ENCODE results near the gene ATP10B. TPM values are rescaled to one million over a fixed set of nuclear protein-coding genes. Genes with fewer than 3 reads are reported as not detected.
"Not testable (repeated sequence)": the region's sequence is repeated elsewhere in the genome, so short reads cannot be mapped to it uniquely, and the experiment has no call there.

Gene ATP10B
- total RNA-seq, 4 donors from 2014 or later: 63.5 to 112 (median 87.7) TPM

DNA sequence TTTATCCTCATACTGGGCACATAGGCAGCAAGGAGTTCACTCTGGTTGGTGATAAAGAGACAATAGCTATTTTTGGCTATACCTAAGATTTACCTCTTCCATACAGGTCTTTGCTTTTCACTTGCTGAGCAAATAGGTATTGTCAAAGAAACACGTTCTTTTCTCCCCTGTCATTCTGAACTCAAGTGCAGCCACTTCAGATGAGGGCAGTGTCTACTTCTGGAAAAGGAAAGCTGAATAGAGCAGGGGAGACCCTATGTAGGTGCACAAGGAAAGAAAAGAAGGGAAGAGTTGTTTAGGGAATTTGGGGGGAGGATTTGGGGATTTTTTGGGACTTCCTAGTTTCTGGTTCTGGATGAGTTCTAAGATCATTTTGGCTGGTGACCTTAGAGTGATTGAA lies 109.6 kb downstream of the ATP10B start:
- DNase-seq: no peak
- no peak for TF ChIP-seq POLR2A (IDR thresholded peaks at IDR 0.05)
- TF ChIP-seq, protein P1, sequence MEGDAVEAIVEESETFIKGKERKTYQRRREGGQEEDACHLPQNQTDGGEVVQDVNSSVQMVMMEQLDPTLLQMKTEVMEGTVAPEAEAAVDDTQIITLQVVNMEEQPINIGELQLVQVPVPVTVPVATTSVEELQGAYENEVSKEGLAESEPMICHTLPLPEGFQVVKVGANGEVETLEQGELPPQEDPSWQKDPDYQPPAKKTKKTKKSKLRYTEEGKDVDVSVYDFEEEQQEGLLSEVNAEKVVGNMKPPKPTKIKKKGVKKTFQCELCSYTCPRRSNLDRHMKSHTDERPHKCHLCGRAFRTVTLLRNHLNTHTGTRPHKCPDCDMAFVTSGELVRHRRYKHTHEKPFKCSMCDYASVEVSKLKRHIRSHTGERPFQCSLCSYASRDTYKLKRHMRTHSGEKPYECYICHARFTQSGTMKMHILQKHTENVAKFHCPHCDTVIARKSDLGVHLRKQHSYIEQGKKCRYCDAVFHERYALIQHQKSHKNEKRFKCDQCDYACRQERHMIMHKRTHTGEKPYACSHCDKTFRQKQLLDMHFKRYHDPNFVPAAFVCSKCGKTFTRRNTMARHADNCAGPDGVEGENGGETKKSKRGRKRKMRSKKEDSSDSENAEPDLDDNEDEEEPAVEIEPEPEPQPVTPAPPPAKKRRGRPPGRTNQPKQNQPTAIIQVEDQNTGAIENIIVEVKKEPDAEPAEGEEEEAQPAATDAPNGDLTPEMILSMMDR (IDR thresholded peaks at IDR 0.05): no peak
- H3K4me3 ChIP-seq: no peak overlapping the region
- no peak overlapping the region for H3K27ac ChIP-seq
- no peaks in the 10 kb centered on the region for H3K9me3 ChIP-seq
- no peaks in the 10 kb centered on the region for H3K4me1 ChIP-seq
- no peaks in the 10 kb centered on the region for H3K36me3 ChIP-seq
- no peaks in the 10 kb centered on the region for H3K27me3 ChIP-seq

DNA sequence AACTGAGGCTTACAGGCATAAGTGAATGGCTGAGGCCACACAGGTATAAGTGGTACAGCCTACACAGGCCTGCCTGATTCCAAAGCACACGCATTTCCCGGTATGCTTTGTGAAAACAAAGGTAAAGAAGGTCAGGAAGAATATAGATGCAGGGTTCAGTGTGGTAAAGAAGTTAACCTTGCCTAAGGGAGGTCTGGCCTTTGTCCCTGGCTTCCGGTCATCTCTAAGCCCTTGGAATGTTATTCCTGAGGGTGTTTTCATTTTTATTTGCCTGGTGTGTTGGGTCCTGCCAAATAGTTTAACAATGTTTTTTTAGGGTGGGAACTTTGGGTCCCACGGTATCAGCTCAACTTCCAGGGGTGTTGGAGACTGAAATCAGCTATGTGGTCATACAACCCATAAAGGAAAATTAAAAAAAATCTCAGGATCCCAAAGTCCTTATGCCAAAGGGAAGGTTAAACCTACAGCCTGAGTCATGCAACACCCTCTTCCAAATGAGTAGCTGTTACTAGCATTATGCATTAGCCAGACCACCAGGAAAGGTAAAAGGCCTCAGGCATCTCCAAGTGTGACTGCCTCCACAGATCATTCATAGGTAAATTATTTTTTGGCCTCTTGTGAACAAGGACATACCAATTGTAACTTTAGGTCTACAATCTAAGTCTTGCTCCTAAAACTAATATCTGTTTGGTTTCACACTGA lies 124.6 kb downstream of the ATP10B start:
- no peaks in the 10 kb centered on the region for H3K9me3 ChIP-seq

DNA sequence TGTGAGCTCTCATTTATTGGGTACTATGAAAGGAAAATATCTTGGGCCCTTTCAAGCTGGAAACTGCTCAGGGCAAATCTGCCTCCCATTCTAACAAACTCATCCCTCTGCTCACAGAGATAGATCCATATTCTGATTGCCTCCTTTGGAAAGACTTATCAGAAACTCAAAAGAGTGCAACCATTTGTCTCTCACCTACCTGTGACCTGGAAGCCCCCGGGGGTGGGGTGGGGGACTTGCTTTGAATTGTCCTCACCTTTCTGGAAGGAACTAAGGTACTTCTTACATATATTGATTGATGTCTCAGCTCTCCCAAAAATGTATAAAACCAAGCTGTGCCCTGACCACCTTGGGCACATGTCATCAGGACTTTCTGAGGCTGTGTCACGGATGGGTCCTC lies 125.3 kb downstream of the ATP10B start:
- no peak for TF ChIP-seq POLR2A (IDR thresholded peaks at IDR 0.05)
- TF ChIP-seq, protein P1 (IDR thresholded peaks at IDR 0.05): no peak
- no peaks in the 10 kb centered on the region for H3K9me3 ChIP-seq
- no peaks in the 10 kb centered on the region for H3K36me3 ChIP-seq
- no peaks in the 10 kb centered on the region for H3K27me3 ChIP-seq
- H3K4me1 ChIP-seq: no peaks in the 10 kb centered on the region
- H3K4me3 ChIP-seq: no peak overlapping the region
- H3K27ac ChIP-seq: no peak overlapping the region
- DNase-seq: no peak

More for the DNA sequence above, 124.6 kb downstream of the ATP10B start:
- H3K27me3 ChIP-seq: no peaks in the 10 kb centered on the region
- no peaks in the 10 kb centered on the region for H3K36me3 ChIP-seq
- TF ChIP-seq, protein P1 (IDR thresholded peaks at IDR 0.05): no peak
- TF ChIP-seq POLR2A (IDR thresholded peaks at IDR 0.05): no peak
- H3K4me3 ChIP-seq: no peak overlapping the region
- no peaks in the 10 kb centered on the region for H3K4me1 ChIP-seq
- H3K27ac ChIP-seq: no peak overlapping the region
- DNase-seq: no peak

DNA sequence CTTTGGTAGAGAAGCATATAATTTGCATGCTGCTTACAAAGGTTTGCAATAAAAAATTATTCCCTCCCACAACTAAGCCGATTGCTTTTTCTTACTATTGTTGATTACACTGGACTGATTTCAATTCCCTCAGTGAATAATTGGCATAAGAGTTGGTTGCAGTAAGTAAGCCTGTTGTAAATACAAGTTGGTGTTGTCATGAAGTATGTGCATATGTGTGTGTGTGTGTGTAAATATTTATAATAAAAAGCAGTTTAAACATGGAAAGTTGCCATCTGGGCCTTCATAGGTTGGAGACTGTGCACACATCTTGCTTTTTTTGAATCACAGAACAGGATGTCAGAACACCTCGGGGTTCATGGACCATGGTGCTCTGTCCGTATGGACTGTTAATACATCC lies 131.2 kb downstream of the ATP10B start:
- no peaks in the 10 kb centered on the region for H3K9me3 ChIP-seq
- no peaks in the 10 kb centered on the region for H3K27me3 ChIP-seq
- H3K4me3 ChIP-seq: no peak overlapping the region
- no peaks in the 10 kb centered on the region for H3K36me3 ChIP-seq
- no peak overlapping the region for H3K27ac ChIP-seq
- no peak for DNase-seq
- H3K4me1 ChIP-seq: no peaks in the 10 kb centered on the region
- TF ChIP-seq, protein P1 (IDR thresholded peaks at IDR 0.05): no peak
- no peak for TF ChIP-seq POLR2A (IDR thresholded peaks at IDR 0.05)

DNA sequence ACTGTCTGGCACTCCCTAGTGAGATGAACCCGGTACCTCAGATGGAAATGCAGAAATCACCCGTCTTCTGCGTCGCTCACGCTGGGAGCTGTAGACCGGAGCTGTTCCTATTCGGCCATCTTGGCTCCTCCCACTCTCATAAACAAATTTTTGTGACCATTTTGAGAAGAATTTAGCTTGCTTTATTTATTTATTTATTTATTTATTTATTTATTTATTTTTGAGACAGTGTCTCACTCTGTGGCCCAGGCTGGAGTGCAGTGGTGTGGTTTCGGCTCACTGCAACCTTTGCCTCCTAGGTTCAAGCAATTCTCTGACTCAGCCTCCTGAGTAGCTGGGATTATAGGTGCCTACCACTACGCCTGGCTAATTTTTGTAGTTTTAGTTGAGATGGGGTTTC lies 136.5 kb downstream of the ATP10B start:
- H3K4me1 ChIP-seq, DNase-seq, H3K27me3 ChIP-seq, H3K9me3 ChIP-seq, H3K36me3 ChIP-seq, H3K4me3 ChIP-seq, H3K27ac ChIP-seq: not testable (repeated sequence)

DNA sequence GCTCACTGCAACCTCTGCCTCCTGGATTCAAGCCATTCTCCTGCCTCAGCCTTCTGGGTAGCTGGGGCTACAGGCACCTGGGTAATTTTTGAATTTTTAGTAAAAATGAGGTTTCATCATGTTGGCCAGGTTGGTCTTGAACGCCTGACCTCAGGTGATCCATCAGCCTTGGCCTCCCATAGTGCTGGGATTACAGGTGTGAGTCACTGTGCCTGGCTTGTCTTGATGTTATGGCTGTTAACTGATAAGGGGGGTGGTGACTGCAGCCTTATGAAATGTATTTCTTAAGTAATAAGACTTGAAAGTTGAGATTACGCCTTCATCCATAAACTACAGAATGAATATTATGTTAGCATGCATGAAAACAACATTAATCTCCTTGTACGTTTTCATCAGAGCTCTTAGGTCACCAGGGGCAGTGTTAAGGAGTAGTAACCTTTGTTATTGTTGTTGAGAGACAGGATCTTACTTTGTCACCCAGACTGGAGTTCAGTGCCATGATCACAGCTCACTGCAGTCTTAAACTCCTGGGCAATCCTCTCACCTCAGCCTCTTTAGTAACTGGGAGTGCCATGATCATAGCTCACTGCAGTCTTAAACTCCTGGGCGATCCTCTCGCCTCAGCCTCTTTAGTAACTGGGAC lies 148.3 kb downstream of the ATP10B start:
- peak in 1 of 3 donors; percentile 70 for DNase-seq
- TF ChIP-seq, protein P1 (IDR thresholded peaks at IDR 0.05): no peak
- no peak for TF ChIP-seq POLR2A (IDR thresholded peaks at IDR 0.05)
- Histone ChIP-seq H3K27me3 (no peaks in the 10 kb centered on the region), H3K27ac (peak overlapping the region in 1 of 4 donors; percentile 39), H3K4me1 (no peaks in the 10 kb centered on the region), H3K4me3 (no peak overlapping the region), H3K9me3 (peaks cover 0 to 3% (median 0%) of the 10 kb centered on the region in 4 donors), H3K36me3 (no peaks in the 10 kb centered on the region)

All from Peyer's patch (tissue), 4 donors.